Naive thymus-derived CD4-positive, alpha-beta T cell (primary cell): Measurements from ENCODE around the gene SHB. TPM values are rescaled to one million over a fixed set of nuclear protein-coding genes. Genes with fewer than 3 reads are reported as not detected.
A peak's percentile ranks its signal among the peaks of the same experiment; 100 is the strongest.

ENCODE experiments used
- ATAC-seq: fragments of 150-1000 bp; cut with Tn5 transposase; 2 replicates; pipeline ENCODE4 v1.10.0; 2021; ENCODE audit warnings: mild to moderate bottlenecking, moderate library complexity
- CTCF ChIA-PET: fragments of 350-600 bp; sonication (Branson Sonifier 250); formaldehyde crosslinking; loops from one replicate; lab custom pipeline; 2021; ENCODE audit warnings: antibody characterized with exemption; lab: Charles Lee
- POLR2A ChIA-PET: fragments of 350-600 bp; sonication (Branson Sonifier 250); formaldehyde crosslinking; loops from one replicate; lab custom pipeline; 2021; ENCODE audit warnings: antibody characterized with exemption, inconsistent platforms; lab: Charles Lee
- DNase-seq, 9 donors: peaks; one replicate each; pipeline versions ENCODE4 v3.0.0 to v3.0.0-alpha.2; 2020 to 2022; ENCODE audit warnings: mixed read lengths in 1 of 9
- H3K27ac ChIP-seq: one replicate; pipeline ENCODE4 v1.7.0; 2013; ENCODE audit warnings: mild to moderate bottlenecking, low read depth, low read length, moderate library complexity
- H3K27me3 ChIP-seq, 2 donors: one replicate each; pipeline ENCODE4 v1.7.0; 2013; ENCODE audit warnings: low read length in 2 of 2, mild to moderate bottlenecking in 2 of 2, moderate library complexity in 2 of 2; ENCODE audit not compliant: control insufficient read depth in 2 of 2, insufficient read depth in 2 of 2
- H3K36me3 ChIP-seq, 3 experiments: 1 replicate in 2 of 3; 2 replicates in 1 of 3; pipeline ENCODE4 v1.7.0; 2013; ENCODE audit warnings: low read length in 3 of 3, mild to moderate bottlenecking in 3 of 3, moderate library complexity in 1 of 3; ENCODE audit not compliant: insufficient read depth in 3 of 3, control insufficient read depth in 2 of 3
- H3K4me1 ChIP-seq, 2 donors: one replicate each; pipeline ENCODE4 v1.7.0; 2013; ENCODE audit warnings: low read length in 2 of 2, mild to moderate bottlenecking in 2 of 2, moderate library complexity in 1 of 2; ENCODE audit not compliant: control insufficient read depth in 2 of 2, insufficient read depth in 2 of 2
- H3K4me3 ChIP-seq: 2 replicates; pipeline ENCODE4 v1.7.0; 2013; ENCODE audit warnings: mild to moderate bottlenecking, low read length
- H3K9me3 ChIP-seq, 3 experiments: 1 replicate in 2 of 3; 2 replicates in 1 of 3; pipeline ENCODE4 v1.7.0; 2013; ENCODE audit warnings: low read length in 3 of 3; ENCODE audit not compliant: control insufficient read depth in 2 of 3
- H3K27ac Mint-ChIP-seq, 9 donors: one replicate each; pipeline ENCODE4 v1.8.0; 2020 to 2022; ENCODE audit warnings: mixed read lengths in 9 of 9, mild to moderate bottlenecking in 8 of 9, moderate library complexity in 5 of 9, inconsistent platforms in 2 of 9
- H3K27me3 Mint-ChIP-seq, 5 donors: one replicate each; pipeline ENCODE4 v1.8.0; 2021 to 2022; ENCODE audit warnings: mixed read lengths in 5 of 5, mild to moderate bottlenecking in 1 of 5
- H3K36me3 Mint-ChIP-seq, 5 donors: one replicate each; pipeline ENCODE4 v1.8.0; 2020 to 2022; ENCODE audit warnings: mixed read lengths in 5 of 5, mild to moderate bottlenecking in 3 of 5, inconsistent platforms in 1 of 5
- H3K4me1 Mint-ChIP-seq, 7 donors: one replicate each; pipeline ENCODE4 v1.8.0; 2020 to 2022; ENCODE audit warnings: mixed read lengths in 7 of 7, mild to moderate bottlenecking in 3 of 7, inconsistent platforms in 1 of 7
- H3K4me3 Mint-ChIP-seq, 10 donors: one replicate each; pipeline ENCODE4 v1.8.0; 2020 to 2022; ENCODE audit warnings: mild to moderate bottlenecking in 10 of 10, mixed read lengths in 10 of 10, moderate library complexity in 6 of 10, inconsistent platforms in 2 of 10
- H3K9me3 Mint-ChIP-seq, 11 donors: one replicate each; pipeline ENCODE4 v1.8.0; 2020 to 2022; ENCODE audit warnings: mixed read lengths in 11 of 11, mild to moderate bottlenecking in 4 of 11, inconsistent platforms in 1 of 11, moderate library complexity in 1 of 11
- intact Hi-C, 2 donors: fragments of 100-400 bp; cut with micrococcal nuclease; formaldehyde crosslinking; loops; one replicate each; pipeline ENCODE4 v1.15.1; 2023
- polyA plus RNA-seq, 2 donors: library from polyadenylated mRNA; unstranded; fragments of 300-500 nt; fragmentation: Illumina TruSeq; gene quantifications; one replicate each; pipeline ENCODE4 v1.2.3, GENCODE V29; 2021
- total RNA-seq, 6 experiments: library from RNA in 5 of 6; stranded (reverse) in 5 of 6; gene quantifications; 1 replicate in 5 of 6; 2 replicates in 1 of 6; pipeline ENCODE4 v1.2.3 and lab custom pipeline; 2021 to 2026

The SHB gene
- total and polyA plus RNA-seq, 7 experiments from 2014 or later: 0.15 to 2.0 (median 0.68) TPM

GRCh38 chr9:37920471-37921167 lies 148.4 kb downstream of the SHB start:
- H3K27me3 ChIP-seq: no peaks in the 10 kb centered on the region
- CTCF ChIA-PET: no interaction called here
- H3K4me3 Mint-ChIP-seq: no peak overlapping the region
- H3K27me3 Mint-ChIP-seq: no peaks in the 10 kb centered on the region
- H3K36me3 Mint-ChIP-seq: no peaks in the 10 kb centered on the region
- ATAC-seq: peak; percentile 24
- POLR2A ChIA-PET: no interaction called here
- H3K36me3 ChIP-seq: no peaks in the 10 kb centered on the region
- peaks cover 0 to 3% (median 0%) of the 10 kb centered on the region in 7 donors for H3K4me1 Mint-ChIP-seq
- intact Hi-C loops: no loop called here
- H3K9me3 Mint-ChIP-seq: no peaks in the 10 kb centered on the region
- no peak overlapping the region for H3K27ac ChIP-seq
- no peaks in the 10 kb centered on the region for H3K4me1 ChIP-seq
- no peak overlapping the region for H3K4me3 ChIP-seq
- H3K9me3 ChIP-seq: no peaks in the 10 kb centered on the region
- no peak overlapping the region for H3K27ac Mint-ChIP-seq
- no peak for DNase-seq

DNA sequence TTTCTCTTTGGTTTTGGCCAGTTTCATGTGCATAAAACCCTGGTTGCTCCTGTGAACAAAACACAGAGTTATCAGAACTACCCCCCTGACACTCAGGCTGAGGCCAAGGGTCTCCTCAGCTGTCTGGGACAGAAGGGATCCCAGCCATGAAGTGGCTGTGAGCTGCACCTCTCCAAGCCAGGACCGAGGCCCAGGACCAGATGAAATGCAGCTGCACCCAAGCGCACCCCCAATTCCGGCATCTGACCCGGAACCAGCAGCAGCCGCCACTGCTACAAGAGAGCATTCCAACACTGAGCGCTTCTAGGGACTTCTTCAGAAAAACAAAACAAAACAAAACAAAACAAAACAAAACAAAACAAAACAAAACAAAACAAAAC lies 149.1 kb downstream of the SHB start:
- Histone ChIP-seq H3K4me1 (no peaks in the 10 kb centered on the region), H3K9me3 (no peaks in the 10 kb centered on the region), H3K4me3 (no peak overlapping the region), H3K36me3 (no peaks in the 10 kb centered on the region), H3K27me3 (no peaks in the 10 kb centered on the region), H3K27ac (no peak overlapping the region)
- Mint-ChIP-seq H3K27me3 (no peaks in the 10 kb centered on the region), H3K4me1 (peaks cover 0 to 3% (median 0%) of the 10 kb centered on the region in 7 donors), H3K9me3 (no peaks in the 10 kb centered on the region), H3K27ac (no peak overlapping the region), H3K4me3 (no peak overlapping the region), H3K36me3 (no peaks in the 10 kb centered on the region)
- ChIA-PET CTCF (no interaction called here), POLR2A (no interaction called here)
- ATAC-seq (no peak), DNase-seq (no peak)
- intact Hi-C loops: no loop called here

DNA sequence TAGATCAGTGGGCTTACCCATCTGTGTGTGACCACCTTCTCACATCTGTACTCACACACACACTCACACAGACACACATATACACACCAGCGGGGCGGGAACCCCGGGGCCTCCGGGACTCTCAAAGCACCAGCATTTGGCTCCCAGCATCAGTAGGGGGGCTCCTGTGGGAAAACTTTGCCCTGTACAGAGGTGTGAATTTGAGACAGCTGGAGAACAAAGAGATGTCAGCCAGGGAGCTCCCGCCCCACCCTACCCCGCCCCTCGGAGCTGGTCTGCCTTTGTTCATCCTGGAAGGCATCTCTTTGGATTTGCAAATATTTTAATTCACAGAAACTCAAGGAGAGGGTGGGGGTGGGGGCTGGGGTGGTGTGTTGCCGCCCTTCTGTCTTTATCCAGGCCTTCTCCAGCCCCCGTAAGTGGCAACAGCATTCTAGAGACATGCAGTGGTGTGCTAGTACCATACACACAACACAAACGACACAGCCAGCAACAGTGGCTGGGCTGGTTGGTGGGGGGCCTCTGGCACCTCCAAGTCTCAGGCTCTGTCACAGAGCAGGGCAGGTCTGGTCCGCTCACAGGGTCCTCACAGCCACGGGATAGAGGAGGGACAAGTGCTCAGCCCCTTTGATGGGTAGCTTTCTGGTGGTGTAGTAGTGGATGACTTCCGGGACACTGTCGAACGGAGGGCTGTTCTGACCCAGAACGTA lies 149.6 kb downstream of the SHB start:
- ATAC-seq: no peak
- Mint-ChIP-seq H3K27ac (no peak overlapping the region), H3K9me3 (no peaks in the 10 kb centered on the region), H3K27me3 (no peaks in the 10 kb centered on the region), H3K4me3 (no peak overlapping the region), H3K4me1 (peaks cover 0 to 3% (median 0%) of the 10 kb centered on the region in 7 donors), H3K36me3 (no peaks in the 10 kb centered on the region)
- no peaks in the 10 kb centered on the region for H3K4me1 ChIP-seq
- intact Hi-C loops: no loop called here
- H3K36me3 ChIP-seq: no peaks in the 10 kb centered on the region
- H3K27me3 ChIP-seq: no peaks in the 10 kb centered on the region
- ChIA-PET CTCF (no interaction called here), POLR2A (no interaction called here)
- no peak overlapping the region for H3K27ac ChIP-seq
- no peak overlapping the region for H3K4me3 ChIP-seq
- H3K9me3 ChIP-seq: no peaks in the 10 kb centered on the region
- DNase-seq: no peak

DNA sequence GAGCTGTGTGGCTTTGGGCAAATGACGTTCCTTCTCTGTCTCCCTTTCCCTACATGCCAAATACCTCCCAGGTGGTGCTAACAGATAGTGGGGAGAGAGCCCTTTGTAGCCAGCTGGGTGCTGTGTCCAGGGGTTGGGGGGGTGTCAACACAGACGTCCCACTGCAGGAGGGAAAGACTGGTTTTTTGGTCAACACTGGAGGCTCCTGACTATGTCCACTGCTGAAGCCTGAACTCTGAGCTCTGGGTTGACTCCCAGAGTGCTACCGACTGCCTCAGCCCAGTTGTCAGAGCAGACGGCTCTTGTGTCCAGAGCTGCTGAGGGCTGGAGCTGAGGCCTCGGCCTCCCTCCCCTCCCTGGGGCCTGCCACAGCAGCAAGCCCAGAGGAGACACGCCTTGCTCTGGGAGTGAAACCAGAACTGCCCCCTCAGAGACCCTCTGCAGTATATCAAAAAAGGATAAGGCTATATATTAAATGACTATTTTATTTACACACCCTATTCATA lies 150.3 kb downstream of the SHB start:
- DNase-seq: no peak
- POLR2A ChIA-PET: no interaction called here

GRCh38 chr9:37917801-37918664 lies 151.0 kb downstream of the SHB start:
- H3K27me3 Mint-ChIP-seq: peaks cover 0 to 4% (median 0%) of the 10 kb centered on the region in 5 donors
- DNase-seq: no peak
- H3K27ac Mint-ChIP-seq: no peak overlapping the region
- no peaks in the 10 kb centered on the region for H3K36me3 Mint-ChIP-seq
- peaks cover 0 to 8% (median 4%) of the 10 kb centered on the region in 7 donors for H3K4me1 Mint-ChIP-seq
- H3K9me3 Mint-ChIP-seq: no peaks in the 10 kb centered on the region
- H3K4me3 ChIP-seq: no peak overlapping the region
- intact Hi-C loops: no loop called here
- ChIA-PET CTCF (no interaction called here), POLR2A (no interaction called here)
- no peaks in the 10 kb centered on the region for H3K27me3 ChIP-seq
- no peak overlapping the region for H3K4me3 Mint-ChIP-seq
- H3K27ac ChIP-seq: no peak overlapping the region
- no peaks in the 10 kb centered on the region for H3K9me3 ChIP-seq
- H3K4me1 ChIP-seq: no peaks in the 10 kb centered on the region
- ATAC-seq: no peak
- no peaks in the 10 kb centered on the region for H3K36me3 ChIP-seq

More for the DNA sequence above, 150.3 kb downstream of the SHB start:
- no peak overlapping the region for H3K4me3 ChIP-seq
- no peaks in the 10 kb centered on the region for H3K9me3 ChIP-seq
- no peaks in the 10 kb centered on the region for H3K36me3 ChIP-seq
- CTCF ChIA-PET: no interaction called here
- Mint-ChIP-seq H3K4me3 (no peak overlapping the region), H3K9me3 (no peaks in the 10 kb centered on the region), H3K27ac (no peak overlapping the region), H3K27me3 (peaks cover 0 to under 1% (median 0%) of the 10 kb centered on the region in 5 donors), H3K4me1 (peaks cover 0 to 5% (median under 1%) of the 10 kb centered on the region in 7 donors), H3K36me3 (no peaks in the 10 kb centered on the region)
- no peaks in the 10 kb centered on the region for H3K4me1 ChIP-seq
- ATAC-seq: no peak
- H3K27ac ChIP-seq: no peak overlapping the region
- no peaks in the 10 kb centered on the region for H3K27me3 ChIP-seq
- intact Hi-C loops: no loop called here

DNA sequence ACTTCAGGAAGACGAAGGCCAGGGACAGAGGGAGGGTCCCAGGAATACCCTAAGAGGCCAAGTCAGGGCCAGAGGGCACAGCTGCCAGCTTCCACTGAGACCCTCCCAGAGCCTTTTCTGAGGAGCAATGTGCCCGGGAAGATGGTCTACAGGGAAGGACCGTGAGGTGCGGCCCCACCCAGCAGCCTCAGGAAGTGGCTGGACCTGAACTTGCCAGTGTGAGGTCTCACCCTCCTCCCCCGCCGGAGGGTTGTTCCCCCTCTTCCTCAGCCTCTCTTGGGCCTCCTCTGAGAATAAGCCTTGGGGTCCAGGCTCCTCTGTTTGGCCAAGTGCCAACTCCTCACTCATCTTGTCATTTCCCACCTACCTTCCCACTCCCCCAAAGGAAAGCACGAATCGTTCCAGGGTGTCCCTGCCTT lies 151.7 kb downstream of the SHB start:
- ChIA-PET CTCF (interaction anchor here (1.1 kb wide), 1 partner anchor 515 kb away, joined by 3 read pairs; no protein-coding TSS in a partner anchor), POLR2A (no interaction called here)
- intact Hi-C loops: no loop called here

More for the DNA sequence above, 151.7 kb downstream of the SHB start:
- Mint-ChIP-seq H3K4me1 (peaks cover 0 to 8% (median 4%) of the 10 kb centered on the region in 7 donors), H3K4me3 (no peak overlapping the region), H3K36me3 (no peaks in the 10 kb centered on the region), H3K27me3 (peaks cover 0 to 4% (median 0%) of the 10 kb centered on the region in 5 donors), H3K9me3 (no peaks in the 10 kb centered on the region), H3K27ac (no peak overlapping the region)
- H3K4me1 ChIP-seq: no peaks in the 10 kb centered on the region
- ATAC-seq (no peak), DNase-seq (no peak)
- H3K9me3 ChIP-seq: no peaks in the 10 kb centered on the region
- no peaks in the 10 kb centered on the region for H3K27me3 ChIP-seq
- no peak overlapping the region for H3K27ac ChIP-seq
- H3K4me3 ChIP-seq: no peak overlapping the region
- no peaks in the 10 kb centered on the region for H3K36me3 ChIP-seq
